Naive thymus-derived CD8-positive, alpha-beta T cell (primary cell): ENCODE results near the gene AFF3. TPM values are rescaled to one million over a fixed set of nuclear protein-coding genes. Genes with fewer than 3 reads are reported as not detected.

Source experiments
- ATAC-seq, 2 donors: fragments of 150-1000 bp; cut with Tn5 transposase in 1 of 2; sonication (Bioruptor Pico), chemical (Tn5 transposase) in 1 of 2; 1 replicate in 1 of 2; 2 replicates in 1 of 2; pipeline ENCODE4 v1.10.0; 2021; ENCODE audit warnings: mild to moderate bottlenecking in 2 of 2, moderate library complexity in 2 of 2
- POLR2A ChIA-PET: fragments of 350-600 bp; sonication (Branson Sonifier 250); formaldehyde crosslinking; loops from one replicate; lab custom pipeline; 2021; ENCODE audit warnings: antibody characterized with exemption; lab: Charles Lee
- DNase-seq, 10 donors: peaks; one replicate each; pipeline versions ENCODE4 v3.0.0 to v3.0.0-alpha.2; 2020 to 2022
- H3K27ac Mint-ChIP-seq, 10 donors: one replicate each; pipeline ENCODE4 v1.8.0; 2020 to 2022; ENCODE audit warnings: mild to moderate bottlenecking in 10 of 10, mixed read lengths in 10 of 10, moderate library complexity in 4 of 10, inconsistent platforms in 1 of 10
- H3K27me3 Mint-ChIP-seq, 5 donors: one replicate each; pipeline ENCODE4 v1.8.0; 2021 to 2022; ENCODE audit warnings: mixed read lengths in 5 of 5
- H3K36me3 Mint-ChIP-seq, 3 donors: one replicate each; pipeline ENCODE4 v1.8.0; 2020 to 2022; ENCODE audit warnings: mixed read lengths in 3 of 3, mild to moderate bottlenecking in 2 of 3, inconsistent platforms in 1 of 3
- H3K4me1 Mint-ChIP-seq, 4 donors: one replicate each; pipeline ENCODE4 v1.8.0; 2021 to 2022; ENCODE audit warnings: mixed read lengths in 4 of 4
- H3K4me3 Mint-ChIP-seq, 10 donors: one replicate each; pipeline ENCODE4 v1.8.0; 2020 to 2022; ENCODE audit warnings: mild to moderate bottlenecking in 10 of 10, mixed read lengths in 10 of 10, moderate library complexity in 6 of 10, inconsistent platforms in 1 of 10
- H3K9me3 Mint-ChIP-seq, 9 donors: one replicate each; pipeline ENCODE4 v1.8.0; 2020 to 2022; ENCODE audit warnings: mixed read lengths in 9 of 9, mild to moderate bottlenecking in 3 of 9, inconsistent platforms in 1 of 9, moderate library complexity in 1 of 9
- polyA plus RNA-seq, 3 donors: library from polyadenylated mRNA; unstranded; fragments of 300-500 nt; fragmentation: Illumina TruSeq; gene quantifications; one replicate each; pipeline ENCODE4 v1.2.3, GENCODE V29; 2021
- total RNA-seq, 8 experiments: library from RNA in 2 of 8; stranded (reverse) in 2 of 8; gene quantifications; one replicate each; pipeline ENCODE4 v1.2.3 and lab custom pipeline; 2021 to 2026

Gene AFF3
- total and polyA plus RNA-seq, 5 experiments from 2014 or later, result 0.50 to 11.9 (median 2.8) TPM

GRCh38 chr2:99852376-99852934, 289.9 kb downstream of the AFF3 start:
- no peaks in the 10 kb centered on the region for H3K4me1 Mint-ChIP-seq
- peaks cover 0 to 4% (median 0%) of the 10 kb centered on the region in 9 donors for H3K9me3 Mint-ChIP-seq
- peaks cover 0 to 1% (median 0%) of the 10 kb centered on the region in 3 donors for H3K36me3 Mint-ChIP-seq
- H3K4me3 Mint-ChIP-seq, result no peak overlapping the region
- ATAC-seq (no peak), DNase-seq (no peak)
- H3K27me3 Mint-ChIP-seq, result peaks cover 0 to 7% (median 0%) of the 10 kb centered on the region in 5 donors
- POLR2A ChIA-PET, result no interaction called here
- H3K27ac Mint-ChIP-seq, result no peak overlapping the region

DNA sequence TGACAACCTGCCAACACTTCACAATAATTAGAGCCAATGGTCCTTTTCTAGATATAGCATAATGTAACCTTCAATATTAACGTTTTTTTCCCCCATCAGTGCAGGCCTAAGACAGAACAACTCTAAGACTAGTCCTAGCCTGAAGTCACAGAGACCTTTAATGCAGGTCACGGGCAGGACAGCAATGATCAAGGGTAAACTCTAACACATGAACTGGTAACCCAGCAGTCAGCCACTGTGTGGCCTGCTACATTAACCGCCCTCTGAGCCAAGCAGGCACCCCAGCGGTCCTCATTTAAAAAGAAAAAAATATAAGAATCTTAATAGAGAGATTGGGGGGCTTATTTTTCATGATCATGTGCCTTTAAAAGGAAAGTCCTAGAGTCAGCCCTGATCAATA, 290.6 kb downstream of the AFF3 start:
- POLR2A ChIA-PET, result no interaction called here
- H3K27me3 Mint-ChIP-seq, result peaks cover 0 to 7% (median 0%) of the 10 kb centered on the region in 5 donors

DNA sequence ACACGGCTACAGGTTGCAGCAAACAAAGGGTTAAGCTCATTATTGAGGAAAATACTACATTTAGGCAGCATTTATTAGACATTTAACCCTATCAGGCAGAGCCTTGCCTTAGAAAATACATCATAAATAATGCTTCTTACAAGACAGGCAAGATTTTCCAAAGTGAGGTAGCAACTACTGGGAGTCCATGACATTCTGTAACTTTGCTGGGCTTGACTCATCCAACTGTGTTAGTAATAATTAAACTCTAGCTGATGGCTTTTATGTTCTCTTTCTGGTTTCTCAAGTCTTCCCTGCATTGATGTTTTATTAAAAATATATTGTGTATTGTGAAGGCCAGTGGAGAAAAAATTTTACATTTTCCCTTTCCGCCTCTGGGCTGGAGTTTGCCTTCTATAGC, 291.3 kb downstream of the AFF3 start:
- no peak overlapping the region for H3K4me3 Mint-ChIP-seq
- DNase-seq, result no peak
- peaks cover 0 to 1% (median 0%) of the 10 kb centered on the region in 3 donors for H3K36me3 Mint-ChIP-seq
- no peak for ATAC-seq
- H3K9me3 Mint-ChIP-seq, result peaks cover 0 to 4% (median 0%) of the 10 kb centered on the region in 9 donors
- peaks cover 0 to 7% (median 0%) of the 10 kb centered on the region in 5 donors for H3K27me3 Mint-ChIP-seq
- POLR2A ChIA-PET, result no interaction called here
- no peaks in the 10 kb centered on the region for H3K4me1 Mint-ChIP-seq
- H3K27ac Mint-ChIP-seq, result no peak overlapping the region

More for the DNA sequence above, 290.6 kb downstream of the AFF3 start:
- DNase-seq (no peak), ATAC-seq (no peak)
- Mint-ChIP-seq H3K9me3 (peaks cover 0 to 4% (median 0%) of the 10 kb centered on the region in 9 donors), H3K4me3 (no peak overlapping the region), H3K36me3 (peaks cover 0 to 1% (median 0%) of the 10 kb centered on the region in 3 donors), H3K27ac (no peak overlapping the region), H3K4me1 (no peaks in the 10 kb centered on the region)

GRCh38 chr2:99850084-99850710, 292.2 kb downstream of the AFF3 start:
- H3K27me3 Mint-ChIP-seq, result peaks cover 0 to 7% (median 3%) of the 10 kb centered on the region in 5 donors
- POLR2A ChIA-PET, result no interaction called here
- H3K27ac Mint-ChIP-seq, result no peak overlapping the region
- H3K36me3 Mint-ChIP-seq, result peaks cover 0 to under 1% (median 0%) of the 10 kb centered on the region in 3 donors
- peaks cover 0 to 2% (median 0%) of the 10 kb centered on the region in 9 donors for H3K9me3 Mint-ChIP-seq
- H3K4me1 Mint-ChIP-seq, result no peaks in the 10 kb centered on the region
- ATAC-seq (no peak), DNase-seq (no peak)
- no peak overlapping the region for H3K4me3 Mint-ChIP-seq

DNA sequence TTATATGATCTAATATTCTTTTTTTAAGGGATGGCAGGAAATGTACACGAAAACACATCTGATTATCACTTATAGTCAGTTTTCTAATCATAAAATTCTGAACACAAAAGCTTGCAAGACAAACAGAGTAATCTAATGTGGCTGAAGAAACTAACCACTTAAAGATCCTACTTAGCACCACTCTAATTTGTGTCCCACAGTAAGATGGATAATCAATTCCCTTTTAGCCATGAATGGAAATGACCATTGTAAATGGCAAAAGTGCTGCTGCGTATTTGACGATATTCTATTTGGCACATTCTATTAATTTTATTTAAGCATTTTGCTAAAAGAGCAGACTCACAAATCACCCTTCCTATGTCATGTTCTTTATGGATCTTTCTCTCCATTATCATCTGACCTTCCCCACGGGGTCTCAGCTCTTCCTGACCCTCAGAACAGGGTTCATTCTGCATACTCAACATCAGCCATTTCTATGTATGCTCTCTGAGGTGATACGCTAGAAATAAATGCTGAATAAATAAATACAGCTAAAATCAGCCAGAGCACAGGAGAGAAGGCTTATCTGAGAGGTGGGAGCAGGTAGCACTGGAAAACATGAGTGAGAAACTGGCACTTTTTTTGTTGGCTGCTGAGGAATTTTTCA, 295.8 kb downstream of the AFF3 start:
- POLR2A ChIA-PET, result no interaction called here

DNA sequence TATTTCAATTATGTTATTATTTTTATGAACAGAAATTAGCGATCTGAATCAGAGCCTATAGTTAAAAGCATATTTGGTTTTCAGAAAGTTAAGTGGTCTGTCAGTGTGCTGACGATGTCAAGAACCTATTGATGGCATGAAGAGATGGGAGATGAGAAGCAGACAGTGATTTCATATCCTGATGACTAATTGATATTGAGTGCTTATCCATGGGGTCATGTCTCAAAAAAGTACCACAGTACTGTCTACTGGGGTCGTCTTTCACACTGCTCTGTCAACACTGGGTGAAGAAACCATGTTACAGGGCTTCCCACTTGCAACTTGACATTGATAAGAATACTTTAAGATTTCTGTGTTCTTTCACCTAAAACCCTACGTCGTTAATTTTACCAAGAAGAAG, 297.1 kb downstream of the AFF3 start:
- H3K4me3 Mint-ChIP-seq, result no peak overlapping the region

More for the DNA sequence above, 295.8 kb downstream of the AFF3 start:
- H3K9me3 Mint-ChIP-seq, result no peaks in the 10 kb centered on the region
- DNase-seq (no peak), ATAC-seq (no peak)
- peaks cover 0 to 7% (median 3%) of the 10 kb centered on the region in 5 donors for H3K27me3 Mint-ChIP-seq
- no peak overlapping the region for H3K4me3 Mint-ChIP-seq
- no peaks in the 10 kb centered on the region for H3K36me3 Mint-ChIP-seq
- H3K4me1 Mint-ChIP-seq, result no peaks in the 10 kb centered on the region
- no peak overlapping the region for H3K27ac Mint-ChIP-seq

GRCh38 chr2:99842451-99842850, 299.9 kb downstream of the AFF3 start:
- no peak overlapping the region for H3K4me3 Mint-ChIP-seq
- peaks cover 0 to 4% (median 0%) of the 10 kb centered on the region in 5 donors for H3K27me3 Mint-ChIP-seq
- DNase-seq, result no peak
- H3K9me3 Mint-ChIP-seq, result no peaks in the 10 kb centered on the region
- no peaks in the 10 kb centered on the region for H3K4me1 Mint-ChIP-seq
- POLR2A ChIA-PET, result no interaction called here
- no peak for ATAC-seq
- H3K36me3 Mint-ChIP-seq, result no peaks in the 10 kb centered on the region
- no peak overlapping the region for H3K27ac Mint-ChIP-seq

More for the DNA sequence above, 297.1 kb downstream of the AFF3 start:
- POLR2A ChIA-PET, result no interaction called here
- Mint-ChIP-seq H3K9me3 (no peaks in the 10 kb centered on the region), H3K27me3 (peaks cover 0 to 7% (median 3%) of the 10 kb centered on the region in 5 donors), H3K27ac (no peak overlapping the region), H3K4me1 (no peaks in the 10 kb centered on the region), H3K36me3 (no peaks in the 10 kb centered on the region)
- ATAC-seq, result no peak
- DNase-seq, result no peak

GRCh38 chr2:99841749-99842148, 300.6 kb downstream of the AFF3 start:
- POLR2A ChIA-PET, result no interaction called here
- H3K9me3 Mint-ChIP-seq, result no peaks in the 10 kb centered on the region
- ATAC-seq, result no peak

DNA sequence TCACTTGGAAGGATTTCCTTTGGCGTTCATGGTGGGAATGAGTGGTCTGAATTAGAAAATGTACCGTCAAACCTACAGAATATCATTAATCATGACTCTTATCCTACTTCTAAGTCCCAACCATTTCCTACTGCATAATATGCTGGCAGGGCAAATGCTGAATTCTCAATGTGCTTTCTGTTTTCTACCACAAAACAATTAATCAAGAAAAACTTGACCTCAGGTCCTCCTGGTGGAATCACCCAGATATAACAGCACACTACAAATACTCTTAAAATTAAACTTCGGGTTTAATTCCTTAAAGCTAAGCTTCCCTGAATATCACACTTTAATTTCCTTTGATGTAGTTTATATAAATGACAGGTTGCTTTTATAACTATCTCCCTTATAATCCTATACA, 301.6 kb downstream of the AFF3 start:
- DNase-seq, result no peak
- POLR2A ChIA-PET, result no interaction called here
- H3K4me1 Mint-ChIP-seq, result peaks cover 0 to 2% (median 0%) of the 10 kb centered on the region in 4 donors
- no peak for ATAC-seq
- H3K4me3 Mint-ChIP-seq, result no peak overlapping the region
- no peak overlapping the region for H3K27ac Mint-ChIP-seq
- no peaks in the 10 kb centered on the region for H3K36me3 Mint-ChIP-seq
- H3K27me3 Mint-ChIP-seq, result peaks cover 0 to 4% (median 0%) of the 10 kb centered on the region in 5 donors
- H3K9me3 Mint-ChIP-seq, result no peaks in the 10 kb centered on the region

More at GRCh38 chr2:99841749-99842148, 300.6 kb downstream of the AFF3 start:
- H3K27ac Mint-ChIP-seq, result no peak overlapping the region
- no peaks in the 10 kb centered on the region for H3K36me3 Mint-ChIP-seq
- peaks cover 0 to under 1% (median 0%) of the 10 kb centered on the region in 4 donors for H3K4me1 Mint-ChIP-seq
- no peak for DNase-seq
- peaks cover 0 to 4% (median 0%) of the 10 kb centered on the region in 5 donors for H3K27me3 Mint-ChIP-seq
- no peak overlapping the region for H3K4me3 Mint-ChIP-seq

- no peaks in the 10 kb centered on the region for H3K36me3 Mint-ChIP-seq
- POLR2A ChIA-PET, result no interaction called here
- no peaks in the 10 kb centered on the region for H3K9me3 Mint-ChIP-seq
- peaks cover 0 to 5% (median 0%) of the 10 kb centered on the region in 5 donors for H3K27me3 Mint-ChIP-seq
- H3K27ac Mint-ChIP-seq, result no peak overlapping the region
- no peak for ATAC-seq
- H3K4me3 Mint-ChIP-seq, result no peak overlapping the region
- H3K4me1 Mint-ChIP-seq, result peaks cover 0 to 2% (median 0%) of the 10 kb centered on the region in 4 donors
- no peak for DNase-seq
Observed at GRCh38 chr2:99836690-99837605, 305.4 kb downstream of the AFF3 start.

DNA sequence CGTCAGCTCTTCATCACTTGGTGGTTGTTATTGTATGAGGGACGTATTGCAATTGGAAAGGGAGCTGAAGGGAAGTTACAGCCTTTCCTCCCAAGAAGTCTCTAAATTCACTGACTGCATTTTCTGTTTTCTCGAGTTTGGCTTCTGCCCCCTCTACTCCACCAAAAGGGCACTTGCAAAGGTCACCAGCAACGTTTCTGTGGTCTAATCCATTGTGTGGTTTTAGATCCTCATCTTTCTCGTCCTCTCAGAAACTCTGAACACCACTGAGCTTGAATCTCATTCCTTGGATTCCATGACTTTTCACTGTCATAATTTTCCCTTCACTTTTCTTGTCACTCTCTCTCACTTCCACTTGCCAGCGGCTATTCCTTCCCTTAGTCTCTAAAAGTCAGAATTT, 308.0 kb downstream of the AFF3 start:
- no peak for DNase-seq
- H3K27me3 Mint-ChIP-seq, result peaks cover 0 to 5% (median 0%) of the 10 kb centered on the region in 5 donors
- no peak for ATAC-seq
- H3K36me3 Mint-ChIP-seq, result no peaks in the 10 kb centered on the region
- peaks cover 0 to 2% (median 0%) of the 10 kb centered on the region in 4 donors for H3K4me1 Mint-ChIP-seq
- no peak overlapping the region for H3K4me3 Mint-ChIP-seq
- peak overlapping the region in 1 of 10 donors; percentile 28 for H3K27ac Mint-ChIP-seq
- POLR2A ChIA-PET, result no interaction called here
- no peaks in the 10 kb centered on the region for H3K9me3 Mint-ChIP-seq

GRCh38 chr2:99833586-99834201, 308.7 kb downstream of the AFF3 start:
- POLR2A ChIA-PET, result no interaction called here
- H3K9me3 Mint-ChIP-seq, result no peaks in the 10 kb centered on the region
- H3K4me1 Mint-ChIP-seq, result peaks cover 0 to 2% (median 0%) of the 10 kb centered on the region in 4 donors
- peaks cover 0 to 5% (median 0%) of the 10 kb centered on the region in 5 donors for H3K27me3 Mint-ChIP-seq
- no peaks in the 10 kb centered on the region for H3K36me3 Mint-ChIP-seq
- no peak overlapping the region for H3K27ac Mint-ChIP-seq
- ATAC-seq (no peak), DNase-seq (no peak)
- no peak overlapping the region for H3K4me3 Mint-ChIP-seq
